ENCODE data around the gene MSMO1. TPM values are rescaled to one million over a fixed set of nuclear protein-coding genes. Genes with fewer than 3 reads are reported as not detected.

MSMO1 gene
- polyA plus RNA-seq, 1 experiment: 14.9 TPM

DNA sequence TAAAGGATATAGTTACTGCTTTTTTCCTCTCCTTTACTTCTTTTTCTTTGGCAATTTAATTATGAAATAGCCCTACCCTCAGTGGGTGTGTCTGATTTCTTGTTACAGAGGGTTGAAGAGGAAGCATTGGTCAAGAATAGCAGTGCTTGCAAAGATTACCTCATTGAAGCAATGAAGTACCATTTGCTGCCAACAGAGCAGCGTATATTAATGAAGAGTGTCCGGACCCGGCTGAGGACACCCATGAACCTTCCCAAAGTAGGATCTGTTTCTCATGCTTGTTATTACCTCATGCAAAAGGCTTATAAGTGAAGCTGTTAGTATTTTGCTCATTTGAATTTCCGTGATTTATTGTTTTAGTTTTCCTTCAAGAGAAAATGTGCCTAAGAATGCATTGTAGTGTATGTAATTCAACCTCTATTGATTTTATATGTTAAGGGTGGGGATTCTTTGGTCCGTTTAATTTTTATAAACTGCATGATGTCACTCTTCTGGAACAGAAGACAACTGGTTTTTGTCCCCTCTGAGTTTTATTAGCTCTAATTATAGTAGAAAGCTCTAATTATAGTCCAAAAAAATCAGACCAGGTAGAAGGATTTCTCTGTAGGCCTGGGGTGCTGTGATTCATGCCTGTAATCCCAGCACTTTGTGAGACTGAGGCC, 27.9 kb upstream of the MSMO1 start:
- TF ChIP-seq, protein P1, sequence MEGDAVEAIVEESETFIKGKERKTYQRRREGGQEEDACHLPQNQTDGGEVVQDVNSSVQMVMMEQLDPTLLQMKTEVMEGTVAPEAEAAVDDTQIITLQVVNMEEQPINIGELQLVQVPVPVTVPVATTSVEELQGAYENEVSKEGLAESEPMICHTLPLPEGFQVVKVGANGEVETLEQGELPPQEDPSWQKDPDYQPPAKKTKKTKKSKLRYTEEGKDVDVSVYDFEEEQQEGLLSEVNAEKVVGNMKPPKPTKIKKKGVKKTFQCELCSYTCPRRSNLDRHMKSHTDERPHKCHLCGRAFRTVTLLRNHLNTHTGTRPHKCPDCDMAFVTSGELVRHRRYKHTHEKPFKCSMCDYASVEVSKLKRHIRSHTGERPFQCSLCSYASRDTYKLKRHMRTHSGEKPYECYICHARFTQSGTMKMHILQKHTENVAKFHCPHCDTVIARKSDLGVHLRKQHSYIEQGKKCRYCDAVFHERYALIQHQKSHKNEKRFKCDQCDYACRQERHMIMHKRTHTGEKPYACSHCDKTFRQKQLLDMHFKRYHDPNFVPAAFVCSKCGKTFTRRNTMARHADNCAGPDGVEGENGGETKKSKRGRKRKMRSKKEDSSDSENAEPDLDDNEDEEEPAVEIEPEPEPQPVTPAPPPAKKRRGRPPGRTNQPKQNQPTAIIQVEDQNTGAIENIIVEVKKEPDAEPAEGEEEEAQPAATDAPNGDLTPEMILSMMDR (IDR thresholded peaks at IDR 0.05; ENCODE audit: insufficient read depth, low read depth, low read length): no peak
- POLR2A ChIA-PET: no interaction called here
- no peak overlapping the region for H3K4me3 ChIP-seq (ENCODE audit: low read depth, low read length)
- no peaks in the 10 kb centered on the region for H3K27me3 ChIP-seq (ENCODE audit: control insufficient read depth, insufficient read depth, low read length)
- DNase-seq (ENCODE audit: low read depth): no peak
- H3K36me3 ChIP-seq (ENCODE audit: control insufficient read depth, insufficient read depth, low read length): peaks cover 1% of the 10 kb centered on the region
- CTCF ChIA-PET: no interaction called here

DNA sequence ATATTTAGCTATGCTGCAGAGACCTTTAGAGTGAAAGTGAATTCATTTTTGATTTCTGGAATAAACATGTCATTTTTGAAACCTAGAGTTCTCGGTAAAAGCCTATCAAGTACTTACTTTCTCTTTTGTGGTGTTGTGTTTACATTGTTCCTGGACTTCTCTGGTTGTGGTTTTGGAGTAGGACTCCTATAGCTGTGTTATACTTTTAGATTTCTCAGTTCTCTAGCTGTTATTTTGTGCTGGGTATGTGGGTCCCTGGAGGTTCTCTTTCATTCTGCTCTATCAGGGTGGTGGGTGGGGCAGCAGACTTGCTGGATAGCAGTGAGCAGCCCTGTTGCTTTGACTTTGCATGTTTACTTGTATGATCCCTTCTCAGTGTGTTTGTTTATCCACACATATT, 25.6 kb upstream of the MSMO1 start:
- ChIA-PET POLR2A (no interaction called here), CTCF (interaction anchor here (0.7 kb wide), 1 partner anchor 181 kb away, joined by 3 read pairs; no protein-coding TSS in a partner anchor)
- no peak for DNase-seq (ENCODE audit: low read depth)
- no peak overlapping the region for H3K4me3 ChIP-seq (ENCODE audit: low read depth, low read length)
- TF ChIP-seq, protein P1 (IDR thresholded peaks at IDR 0.05; ENCODE audit: insufficient read depth, low read depth, low read length): no peak
- H3K27me3 ChIP-seq (ENCODE audit: control insufficient read depth, insufficient read depth, low read length): no peaks in the 10 kb centered on the region
- H3K36me3 ChIP-seq (ENCODE audit: control insufficient read depth, insufficient read depth, low read length): peaks cover 1% of the 10 kb centered on the region

DNA sequence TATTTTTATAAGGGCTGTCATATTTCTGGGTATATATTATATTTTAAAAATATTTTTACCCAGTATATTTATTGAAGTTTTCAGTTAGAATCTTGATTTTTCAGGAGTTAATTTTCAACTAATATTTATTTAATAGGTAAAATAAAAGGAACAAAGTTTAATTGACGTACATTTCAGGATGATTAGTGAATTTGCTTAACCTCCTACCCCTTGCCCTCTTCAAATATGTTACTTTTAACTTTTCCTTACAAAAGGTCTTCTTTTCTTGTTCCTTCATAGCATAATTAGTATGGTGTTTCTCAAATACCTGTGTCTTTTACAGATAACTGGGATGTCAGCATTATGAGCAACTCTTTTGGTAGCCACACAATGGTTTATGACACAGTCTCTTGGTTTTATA, 24.8 kb upstream of the MSMO1 start:
- peaks cover 1% of the 10 kb centered on the region for H3K36me3 ChIP-seq (ENCODE audit: control insufficient read depth, insufficient read depth, low read length)
- H3K27me3 ChIP-seq (ENCODE audit: control insufficient read depth, insufficient read depth, low read length): no peaks in the 10 kb centered on the region
- ChIA-PET POLR2A (no interaction called here), CTCF (no interaction called here)
- TF ChIP-seq, protein P1 (IDR thresholded peaks at IDR 0.05; ENCODE audit: insufficient read depth, low read depth, low read length): no peak
- no peak for DNase-seq (ENCODE audit: low read depth)
- no peak overlapping the region for H3K4me3 ChIP-seq (ENCODE audit: low read depth, low read length)

DNA sequence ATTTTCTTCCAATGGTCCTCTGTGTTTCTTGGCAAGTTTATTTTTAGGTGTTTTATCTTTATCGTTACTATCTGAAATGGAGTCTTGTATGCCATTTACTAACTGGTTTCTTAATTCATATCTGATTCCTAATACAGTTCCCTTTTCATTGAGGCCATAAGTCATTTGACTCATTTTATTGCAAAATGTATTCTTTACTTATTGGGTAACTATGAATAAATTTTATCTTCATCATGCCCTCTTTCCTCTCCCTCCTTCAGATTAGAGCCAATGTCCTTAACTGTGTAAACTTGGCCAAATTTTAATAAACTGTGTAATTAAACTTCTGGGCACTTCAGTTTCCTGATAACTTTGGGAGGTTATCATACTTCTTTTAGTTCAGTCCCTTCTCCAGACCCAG, 19.3 kb upstream of the MSMO1 start:
- CTCF ChIA-PET: no interaction called here
- no peak overlapping the region for H3K4me3 ChIP-seq (ENCODE audit: low read depth, low read length)
- TF ChIP-seq, protein P1 (IDR thresholded peaks at IDR 0.05; ENCODE audit: insufficient read depth, low read depth, low read length): no peak
- POLR2A ChIA-PET: no interaction called here
- no peaks in the 10 kb centered on the region for H3K27me3 ChIP-seq (ENCODE audit: control insufficient read depth, insufficient read depth, low read length)
- DNase-seq (ENCODE audit: low read depth): no peak
- no peaks in the 10 kb centered on the region for H3K36me3 ChIP-seq (ENCODE audit: control insufficient read depth, insufficient read depth, low read length)

DNA sequence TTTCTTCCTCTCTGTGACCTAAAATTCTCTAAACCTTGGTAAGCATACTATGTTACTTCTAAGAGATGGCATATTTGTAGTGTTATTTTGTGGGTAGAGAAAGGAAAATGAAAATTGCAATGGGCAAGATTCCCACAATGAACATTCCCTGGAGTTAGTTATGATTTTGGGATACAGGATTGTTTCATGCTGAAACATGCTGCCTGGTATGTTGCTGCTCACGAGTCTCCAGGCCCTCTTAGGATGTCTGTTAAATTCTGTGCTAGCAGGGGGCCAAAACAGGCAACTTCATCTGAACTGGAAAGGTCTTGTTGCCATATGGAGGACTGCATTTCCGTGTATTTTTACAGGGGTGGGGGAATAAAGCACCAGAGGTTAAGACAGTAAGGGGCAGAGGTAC, 18.9 kb upstream of the MSMO1 start:
- H3K27me3 ChIP-seq (ENCODE audit: control insufficient read depth, insufficient read depth, low read length): no peaks in the 10 kb centered on the region
- CTCF ChIA-PET: no interaction called here
- DNase-seq (ENCODE audit: low read depth): no peak
- TF ChIP-seq, protein P1 (IDR thresholded peaks at IDR 0.05; ENCODE audit: insufficient read depth, low read depth, low read length): no peak
- no peak overlapping the region for H3K4me3 ChIP-seq (ENCODE audit: low read depth, low read length)
- no peaks in the 10 kb centered on the region for H3K36me3 ChIP-seq (ENCODE audit: control insufficient read depth, insufficient read depth, low read length)
- POLR2A ChIA-PET: no interaction called here

Measured in BJ (cell line).